A549 (cell line): ENCODE measurements around the gene TMEM213. TPM values are rescaled to one million over a fixed set of nuclear protein-coding genes. Genes with fewer than 3 reads are reported as not detected.

Source experiments
- ATAC-seq, 2 experiments: fragments of 200-7000 bp in 1 of 2; fragments of >200 bp in 1 of 2; cut with Nextera tagmentation in 1 of 2; cut with Tn5 transposase in 1 of 2; 3 replicates each; pipeline versions ENCODE4 v1.8.0 to v1.9.1; 2018 to 2020; ENCODE audit warnings: mild to moderate bottlenecking in 1 of 2, moderate library complexity in 1 of 2
- CTCF ChIA-PET: fragments of 300-600 bp; sonication (Branson Sonifier 250); formaldehyde crosslinking; extraction: SDS; loops from one replicate; lab custom pipeline; 2021; ENCODE audit warnings: antibody characterized with exemption, inconsistent platforms; lab: Yijun Ruan, JAX
- POLR2A ChIA-PET: fragments of 350-600 bp; formaldehyde crosslinking; extraction: SDS; loops from one replicate; lab custom pipeline; 2021; ENCODE audit warnings: antibody characterized with exemption, inconsistent platforms; lab: Yijun Ruan, JAX
- DNase-seq, 2 experiments: peaks; one replicate each; pipeline versions ENCODE4 v3.0.0 to v3.0.0-alpha.2; 2011 to 2016; ENCODE audit warnings: low read depth in 1 of 2, low spot score in 1 of 2
- FAIRE-seq: peaks from 2 replicates; lab custom pipeline; 2011; peaks lifted over from hg19 to GRCh38; lab: Jason Lieb, UNC
- H3K27ac ChIP-seq, 2 experiments: fragments of >200 bp; sonication (Bioruptor Twin); formaldehyde crosslinking; 3 replicates each; pipeline ENCODE4 v1.5.1; 2016 to 2017
- H3K4me1 ChIP-seq: fragments of >200 bp; sonication (Bioruptor Twin); formaldehyde crosslinking; 3 replicates; pipeline ENCODE4 v1.6.1; 2016
- H3K4me2 ChIP-seq: fragments of >200 bp; sonication (Bioruptor Twin); formaldehyde crosslinking; 3 replicates; pipeline ENCODE4 v1.6.1; 2016
- H3K4me3 ChIP-seq: fragments of >200 bp; sonication (Bioruptor Twin); formaldehyde crosslinking; 3 replicates; pipeline ENCODE4 v1.5.1; 2016
- H3K9me3 ChIP-seq: fragments of >200 bp; sonication (Bioruptor Twin); formaldehyde crosslinking; 3 replicates; pipeline ENCODE4 v1.6.1; 2016
- ATOH8 ChIP-seq: fragments of 250-450 bp; sonication (Bioruptor Pico); IDR thresholded peaks from 2 replicates; pipeline ENCODE4 v1.5.0; 2020; ENCODE audit warnings: low read depth, mild to moderate bottlenecking, moderate library complexity
- BHLHE40 ChIP-seq: IDR thresholded peaks from 2 replicates; pipeline ENCODE4 v1.6.1; 2012; ENCODE audit warnings: low read depth, low read length, inconsistent platforms
- CEBPB ChIP-seq, 2 experiments: fragments of >200 bp in 1 of 2; sonication (Bioruptor Twin) in 1 of 2; formaldehyde crosslinking in 1 of 2; IDR thresholded peaks; 2 replicates each; pipeline ENCODE4 v1.6.1; 2012 to 2016
- CHD2 ChIP-seq: fragments of 150-350 bp; IDR thresholded peaks from 2 replicates; pipeline ENCODE4 v1.6.1; 2014; ENCODE audit warnings: low read length; ENCODE audit not compliant: partially characterized antibody
- CHD4 ChIP-seq: fragments of 200-600 bp; sonication (generic); IDR thresholded peaks from 2 replicates; pipeline ENCODE4 v1.6.1; 2016; ENCODE audit warnings: antibody characterized with exemption, mild to moderate bottlenecking, borderline replicate concordance
- E2F6 ChIP-seq: IDR thresholded peaks from 2 replicates; pipeline ENCODE4 v1.6.1; 2012; ENCODE audit warnings: low read depth, borderline replicate concordance
- EP300 ChIP-seq, 2 experiments: fragments of >200 bp; sonication (Bioruptor Twin); formaldehyde crosslinking; IDR thresholded peaks; 2 replicates in 1 of 2; 3 replicates in 1 of 2; pipeline ENCODE4 v1.6.1; 2016 to 2017
- ESRRA ChIP-seq: fragments of 150-350 bp; IDR thresholded peaks from 2 replicates; pipeline ENCODE4 v1.6.1; 2014; ENCODE audit warnings: mild to moderate bottlenecking, low read length, borderline replicate concordance
- FOSB ChIP-seq: fragments of 250-450 bp; sonication (Bioruptor Pico); IDR thresholded peaks from 2 replicates; pipeline ENCODE4 v1.5.0; 2020; ENCODE audit warnings: mild to moderate bottlenecking, moderate library complexity
- FOSL2 ChIP-seq, 2 experiments: fragments of 450-650 bp in 1 of 2; fragments of >200 bp in 1 of 2; sonication (Bioruptor Twin) in 1 of 2; formaldehyde crosslinking; IDR thresholded peaks; 2 replicates each; pipeline versions ENCODE4 v1.5.0 to v1.6.1; 2016 to 2020; ENCODE audit warnings: mild to moderate bottlenecking in 1 of 2, moderate library complexity in 1 of 2
- FOXS1 ChIP-seq: fragments of 250-450 bp; sonication (Bioruptor Pico); IDR thresholded peaks from 2 replicates; pipeline ENCODE4 v1.5.0; 2020; ENCODE audit warnings: mild to moderate bottlenecking, moderate library complexity
- GATA3 ChIP-seq: IDR thresholded peaks from 2 replicates; pipeline ENCODE4 v1.6.1; 2012; ENCODE audit warnings: borderline replicate concordance
- HEYL ChIP-seq: fragments of 250-450 bp; sonication (Bioruptor Pico); IDR thresholded peaks from 2 replicates; pipeline ENCODE4 v1.8.0; 2021; ENCODE audit warnings: mild to moderate bottlenecking, moderate library complexity
- HOXA7 ChIP-seq: fragments of 250-450 bp; sonication (Bioruptor Pico); IDR thresholded peaks from 2 replicates; pipeline ENCODE4 v1.5.0; 2020; ENCODE audit warnings: mild to moderate bottlenecking, moderate library complexity
- HOXB5 ChIP-seq: fragments of 250-450 bp; sonication (Bioruptor Pico); IDR thresholded peaks from 2 replicates; pipeline ENCODE4 v1.5.0; 2020; ENCODE audit warnings: mild to moderate bottlenecking, moderate library complexity
- JUNB ChIP-seq: fragments of >200 bp; sonication (Bioruptor Twin); formaldehyde crosslinking; IDR thresholded peaks from 2 replicates; pipeline ENCODE4 v1.6.1; 2016
- MAX ChIP-seq: IDR thresholded peaks from 2 replicates; pipeline ENCODE4 v1.6.1; 2012
- MAZ ChIP-seq: fragments of 150-350 bp; IDR thresholded peaks from 2 replicates; pipeline ENCODE4 v1.6.1; 2014; ENCODE audit warnings: antibody characterized with exemption, low read depth, low read length, borderline replicate concordance
- MYC ChIP-seq: IDR thresholded peaks from 2 replicates; pipeline ENCODE4 v1.6.1; 2012; ENCODE audit warnings: mild to moderate bottlenecking, inconsistent platforms, low read length, improper control_type of control experiment, borderline replicate concordance
- NFE2L2 ChIP-seq: fragments of 150-350 bp; conservative IDR thresholded peaks from 2 replicates; pipeline ENCODE4 v1.6.1; 2014; ENCODE audit warnings: low read length
- NR3C1 ChIP-seq: fragments of >200 bp; sonication (Bioruptor Twin); formaldehyde crosslinking; IDR thresholded peaks from 3 replicates; pipeline ENCODE4 v1.6.1; 2017
- PBX3 ChIP-seq: IDR thresholded peaks from 2 replicates; pipeline ENCODE4 v1.6.1; 2012
- PHF8 ChIP-seq: fragments of 200-600 bp; sonication (generic); IDR thresholded peaks from 2 replicates; pipeline ENCODE4 v1.6.1; 2016; ENCODE audit warnings: low read depth, mild to moderate bottlenecking, antibody characterized with exemption, moderate library complexity, borderline replicate concordance
- RARB ChIP-seq: fragments of 250-450 bp; sonication (Bioruptor Pico); IDR thresholded peaks from 2 replicates; pipeline ENCODE4 v1.8.0; 2021; ENCODE audit warnings: mild to moderate bottlenecking, moderate library complexity
- RCOR1 ChIP-seq: fragments of 150-350 bp; IDR thresholded peaks from 2 replicates; pipeline ENCODE4 v1.6.1; 2014; ENCODE audit warnings: antibody characterized with exemption, low read length, low read depth
- RFX5 ChIP-seq: fragments of 450-650 bp; IDR thresholded peaks from 2 replicates; pipeline ENCODE4 v1.7.1; 2014; ENCODE audit warnings: antibody characterized with exemption, mild to moderate bottlenecking, moderate library complexity
- TFCP2L1 ChIP-seq: fragments of 250-450 bp; sonication (Bioruptor Pico); IDR thresholded peaks from 2 replicates; pipeline ENCODE4 v1.5.0; 2021; ENCODE audit warnings: mild to moderate bottlenecking
- TP53 ChIP-seq: fragments of 250-450 bp; sonication (Bioruptor Pico); IDR thresholded peaks from 2 replicates; pipeline ENCODE4 v1.5.0; 2021; ENCODE audit warnings: mild to moderate bottlenecking, moderate library complexity
- USF2 ChIP-seq: fragments of 450-650 bp; IDR thresholded peaks from 2 replicates; pipeline ENCODE4 v1.6.1; 2014; ENCODE audit warnings: antibody characterized with exemption
- ZC3H11A ChIP-seq: fragments of 450-650 bp; IDR thresholded peaks from 2 replicates; pipeline ENCODE4 v1.6.1; 2014; ENCODE audit warnings: antibody characterized with exemption, mild to moderate bottlenecking
- ZFP36 ChIP-seq: fragments of 450-650 bp; IDR thresholded peaks from 2 replicates; pipeline ENCODE4 v1.6.1; 2014; ENCODE audit warnings: borderline replicate concordance; ENCODE audit not compliant: partially characterized antibody
- ZSCAN20 ChIP-seq: fragments of 250-450 bp; sonication (Bioruptor Pico); IDR thresholded peaks from 2 replicates; pipeline ENCODE4 v1.8.0; 2022; ENCODE audit warnings: mild to moderate bottlenecking, moderate library complexity
- WGBS: methylation state at CpG from one replicate; pipeline ENCODE4 v1.1.6; 2017; ENCODE audit errors: missing lambda C conversion rate; 5-methylcytosine and 5-hydroxymethylcytosine counted together
- polyA plus RNA-seq, 4 experiments: library from polyadenylated mRNA; depleted of rRNA in 3 of 4; stranded (reverse); fragments of >200 nt; fragmentation: RNase III in 1 of 4; extraction: RNeasy Plus Mini Kit Qiagen cat#74134 plus additional on column Dnase treatment in 1 of 4; gene quantifications; 2 replicates in 3 of 4; 3 replicates in 1 of 4; pipeline ENCODE4 v1.2.3, GENCODE V29; 2011 to 2017

TMEM213 gene
- polyA plus RNA-seq, 2 of the 4 experiments (the other 2 are of a cell fraction) = not detected

GRCh38 chr7:138834583-138834982 is 36.8 kb downstream of the TMEM213 start:
- Histone ChIP-seq H3K27ac (no peak overlapping the region), H3K4me3 (no peak overlapping the region), H3K4me2 (no peak overlapping the region), H3K9me3 (no peaks in the 10 kb centered on the region), H3K4me1 (no peaks in the 10 kb centered on the region)
- no peak for DNase-seq
- POLR2A ChIA-PET = no interaction called here
- no peak for FAIRE-seq
- CTCF ChIA-PET = interaction anchor here (0.6 kb wide), 1 partner anchor 23 kb away, joined by 5 read pairs; no protein-coding TSS in a partner anchor
- no peak for ATAC-seq
- no peak for TF ChIP-seq BHLHE40
- TF ChIP-seq ZSCAN20 = no peak
- no peak for TF ChIP-seq MAZ
- no peak for TF ChIP-seq CHD2
- TF ChIP-seq NFE2L2 = no peak
- TF ChIP-seq TP53 = no peak
- TF ChIP-seq ZC3H11A = no peak
- TF ChIP-seq RCOR1 = no peak
- no peak for TF ChIP-seq RARB
- no peak for TF ChIP-seq ZFP36
- TF ChIP-seq FOSL2 (IDR thresholded peaks at IDR 0.05) = no peak
- TF ChIP-seq FOSL2 (CRISPR knock-in tag; IDR thresholded peaks at IDR 0.05) = no peak
- no peak for TF ChIP-seq JUNB
- TF ChIP-seq GATA3 = no peak
- TF ChIP-seq FOXS1 (CRISPR knock-in tag) = no peak
- 96% methylated on average over 9 of the region's 9 CpGs for WGBS

GRCh38 chr7:138835087-138835486 is 37.3 kb downstream of the TMEM213 start:
- DNase-seq (no peak), ATAC-seq (peak in 1 of 2 experiments; percentile 47; a peak in 1 of 6 replicates)
- CTCF ChIA-PET = no interaction called here
- POLR2A ChIA-PET = no interaction called here
- H3K9me3 ChIP-seq = no peaks in the 10 kb centered on the region
- H3K4me1 ChIP-seq = no peaks in the 10 kb centered on the region
- 85% methylated on average over 11 of the region's 11 CpGs for WGBS
- TF ChIP-seq FOSB (CRISPR knock-in tag) (no peak), HEYL (CRISPR knock-in tag) (no peak), RCOR1 (no peak), RFX5 (no peak), MYC (no peak), RARB (no peak), ESRRA (no peak)
- TF ChIP-seq, all 56 proteins: peak for 0
- Histone ChIP-seq H3K4me2 (no peak overlapping the region), H3K27ac (no peak overlapping the region), H3K4me3 (no peak overlapping the region)
- no peak for FAIRE-seq

- ATAC-seq (no peak), FAIRE-seq (no peak), DNase-seq (no peak)
- ChIA-PET POLR2A (no interaction called here), CTCF (interaction anchor here (0.6 to 1.1 kb wide), 3 partner anchors 11 to 269 kb away, joined by 3 to 4 read pairs (median 4); no protein-coding TSS in a partner anchor)
- H3K4me1 ChIP-seq = peaks cover 10% of the 10 kb centered on the region; the same call in 2 of the 3 replicates
- no peaks in the 10 kb centered on the region for H3K9me3 ChIP-seq
- H3K4me3 ChIP-seq = no peak overlapping the region
- H3K27ac ChIP-seq = no peak overlapping the region
- 94% methylated on average over 12 of the region's 13 CpGs for WGBS
- no peak overlapping the region for H3K4me2 ChIP-seq
- TF ChIP-seq PBX3 (no peak), ATOH8 (no peak), NR3C1 (no peak), NFE2L2 (no peak), PHF8 (no peak), HOXB5 (CRISPR knock-in tag) (no peak), FOXS1 (CRISPR knock-in tag) (no peak), USF2 (no peak), CEBPB (IDR thresholded peaks at IDR 0.05) (no peak), MYC (no peak), RCOR1 (no peak), MAX (no peak), E2F6 (no peak), TFCP2L1 (no peak), HOXA7 (CRISPR knock-in tag) (no peak), BHLHE40 (no peak), MAZ (no peak), CHD4 (no peak), EP300 (IDR thresholded peaks at IDR 0.05) (no peak)
Observed at GRCh38 chr7:138837627-138838026, 39.8 kb downstream of the TMEM213 start.
